Measurements from ENCODE around the gene CFAP20DC.
A peak's percentile ranks its signal among the peaks of the same experiment; 100 is the strongest.
"Not testable (repeated sequence)": the region's sequence is repeated elsewhere in the genome, so short reads cannot be mapped to it uniquely, and the experiment has no call there.

CFAP20DC gene

GRCh38 chr3:58866079-58866478, 183.7 kb downstream of the CFAP20DC start:
- DNase-seq (ENCODE audit: low read depth), result no peak

DNA sequence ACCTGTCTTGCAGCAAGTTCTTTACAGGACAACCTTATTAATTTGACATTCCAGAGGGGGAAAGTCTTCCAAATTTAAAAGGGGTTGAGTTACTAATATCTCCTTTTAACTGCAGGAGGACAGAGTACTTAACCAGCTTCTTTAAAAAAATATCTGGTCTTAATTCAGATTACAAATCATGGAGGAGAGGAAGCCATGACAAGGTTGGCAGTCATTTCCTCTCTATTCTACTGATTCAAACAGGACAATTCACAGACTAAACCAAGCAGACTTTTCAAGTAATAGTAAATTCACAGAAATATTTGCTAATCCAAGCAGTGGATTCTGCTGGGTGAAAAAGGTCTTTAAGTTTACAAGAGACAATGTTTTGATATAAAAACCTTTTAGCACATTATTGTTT, 185.3 kb downstream of the CFAP20DC start:
- DNase-seq (ENCODE audit: low read depth), result no peak

GRCh38 chr3:58863206-58863605, 186.6 kb downstream of the CFAP20DC start:
- DNase-seq (ENCODE audit: low read depth), result no peak

- DNase-seq (ENCODE audit: low read depth), result no peak
These were observed 188.3 kb downstream of the CFAP20DC start for GRCh38 chr3:58861551-58861950.

DNA sequence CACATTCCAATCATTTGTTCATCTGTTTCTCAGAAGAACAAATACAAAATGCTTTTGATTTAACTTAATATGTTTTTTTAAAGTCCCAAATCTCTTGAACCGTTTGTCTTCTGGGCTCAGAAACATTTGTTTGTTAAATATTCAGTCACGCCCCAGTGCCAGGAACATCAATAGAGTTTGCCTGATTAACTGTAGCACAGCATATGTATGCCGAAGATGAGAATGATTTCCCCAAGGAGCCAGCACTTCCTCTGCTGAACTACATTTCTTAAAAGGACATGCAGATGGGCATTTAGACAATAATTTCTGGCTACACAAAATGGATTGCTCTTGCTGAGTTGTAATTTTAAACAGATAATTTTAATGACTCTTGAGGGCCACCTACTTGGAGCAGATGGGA, 191.7 kb downstream of the CFAP20DC start:
- no peak for DNase-seq (ENCODE audit: low read depth)

DNA sequence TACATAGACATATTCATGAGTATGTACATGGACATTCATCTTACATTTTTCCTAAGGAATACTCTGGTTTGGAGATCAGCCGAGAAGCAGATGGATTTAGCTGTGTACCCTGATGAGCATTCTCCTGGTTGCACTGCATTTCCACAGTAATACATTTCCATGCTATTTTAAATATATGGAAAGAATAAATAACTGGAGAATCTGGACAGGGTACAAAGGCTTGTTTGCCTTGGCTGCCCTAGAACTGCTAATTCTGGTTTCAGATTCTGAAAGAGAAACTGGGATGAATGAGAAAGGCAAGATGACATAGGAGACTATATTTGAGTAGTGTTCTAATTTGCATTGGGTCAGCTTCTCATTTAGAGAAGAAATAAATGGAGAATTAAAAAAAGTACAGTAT, 192.4 kb downstream of the CFAP20DC start:
- no peak for DNase-seq (ENCODE audit: low read depth)

- DNase-seq (ENCODE audit: low read depth), result no peak
These were observed 201.0 kb downstream of the CFAP20DC start for GRCh38 chr3:58848826-58849225.

- DNase-seq (ENCODE audit: low read depth), result not testable (repeated sequence)
These were observed 207.6 kb downstream of the CFAP20DC start for GRCh38 chr3:58842050-58842747.

- DNase-seq (ENCODE audit: low read depth), result no peak
These were observed 208.9 kb downstream of the CFAP20DC start for GRCh38 chr3:58840949-58841348.

GRCh38 chr3:58839964-58840363, 209.9 kb downstream of the CFAP20DC start:
- DNase-seq (ENCODE audit: low read depth), result no peak

GRCh38 chr3:58839187-58839586, 210.6 kb downstream of the CFAP20DC start:
- no peak for DNase-seq (ENCODE audit: low read depth)

- DNase-seq (ENCODE audit: low read depth), result no peak
These were observed 212.0 kb downstream of the CFAP20DC start for GRCh38 chr3:58837856-58838255.

GRCh38 chr3:58837141-58837843, 212.5 kb downstream of the CFAP20DC start:
- no peak for DNase-seq (ENCODE audit: low read depth)

DNA sequence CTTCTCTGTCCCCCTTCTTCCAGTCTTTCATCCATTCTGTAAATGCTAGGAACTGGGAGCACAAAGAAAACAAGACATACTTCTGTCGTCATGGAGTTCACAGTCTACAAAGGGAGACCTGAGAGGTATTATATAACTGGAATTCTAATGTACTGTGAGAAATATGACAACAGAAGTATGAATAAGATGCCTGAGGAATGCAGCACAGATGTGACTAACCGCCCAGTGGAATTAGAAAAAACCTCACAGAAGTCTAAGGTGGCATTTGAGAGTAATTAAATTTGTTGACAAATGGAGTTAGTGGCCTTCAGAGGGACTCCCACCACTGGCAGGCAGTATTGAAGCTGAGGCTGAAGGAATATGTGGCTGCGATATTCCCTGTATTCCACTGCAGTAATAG, 214.7 kb downstream of the CFAP20DC start:
- DNase-seq (ENCODE audit: low read depth), result no peak

GRCh38 chr3:58833491-58833890, 216.3 kb downstream of the CFAP20DC start:
- DNase-seq (ENCODE audit: low read depth), result peak; percentile 47

- DNase-seq (ENCODE audit: low read depth), result peak; percentile 6
These were observed 220.4 kb downstream of the CFAP20DC start for GRCh38 chr3:58829321-58830000.

DNA sequence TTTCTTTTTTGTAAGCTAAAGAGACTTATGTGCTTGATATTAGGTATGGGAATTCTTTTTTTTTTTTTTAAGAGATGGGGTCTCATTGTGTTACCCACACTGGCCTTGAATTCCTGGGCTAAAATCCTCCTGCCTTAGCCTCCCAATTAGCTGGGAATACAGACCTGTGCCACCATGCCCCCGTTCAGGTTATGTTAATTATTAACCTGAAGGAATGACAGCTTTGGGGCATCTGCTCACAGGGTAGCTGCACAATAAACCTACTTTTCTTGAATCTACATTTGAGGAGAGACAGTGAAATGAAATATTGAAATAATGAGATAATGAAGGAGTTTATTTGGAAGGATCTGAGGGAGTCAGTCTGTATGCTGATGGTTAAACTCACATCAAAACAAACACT, 225.0 kb downstream of the CFAP20DC start:
- DNase-seq (ENCODE audit: low read depth), result no peak

DNA sequence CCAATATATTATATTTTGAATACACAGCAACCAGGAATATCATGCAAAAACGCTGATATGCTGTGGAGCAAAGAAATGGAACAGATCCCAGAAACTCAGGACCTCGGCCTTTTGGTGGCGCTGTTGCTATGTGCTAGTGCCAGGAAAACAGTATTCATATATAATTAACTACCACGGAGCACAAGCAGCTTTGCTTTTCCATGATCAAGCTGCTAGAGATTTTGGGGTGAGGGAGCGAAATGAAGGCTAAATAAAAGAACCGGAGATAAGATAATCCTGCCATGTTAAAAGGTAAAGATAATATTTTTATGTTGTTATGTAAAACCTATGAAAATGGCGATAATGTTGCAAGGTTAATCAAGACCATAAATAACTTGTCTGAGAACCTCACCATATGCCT, 225.5 kb downstream of the CFAP20DC start:
- peak; percentile 54 for DNase-seq (ENCODE audit: low read depth)

- DNase-seq (ENCODE audit: low read depth), result not testable (repeated sequence)
These were observed 243.1 kb downstream of the CFAP20DC start for GRCh38 chr3:58806551-58807244.

- no peak for DNase-seq (ENCODE audit: low read depth)
These were observed 244.9 kb downstream of the CFAP20DC start for GRCh38 chr3:58804914-58805313.

DNA sequence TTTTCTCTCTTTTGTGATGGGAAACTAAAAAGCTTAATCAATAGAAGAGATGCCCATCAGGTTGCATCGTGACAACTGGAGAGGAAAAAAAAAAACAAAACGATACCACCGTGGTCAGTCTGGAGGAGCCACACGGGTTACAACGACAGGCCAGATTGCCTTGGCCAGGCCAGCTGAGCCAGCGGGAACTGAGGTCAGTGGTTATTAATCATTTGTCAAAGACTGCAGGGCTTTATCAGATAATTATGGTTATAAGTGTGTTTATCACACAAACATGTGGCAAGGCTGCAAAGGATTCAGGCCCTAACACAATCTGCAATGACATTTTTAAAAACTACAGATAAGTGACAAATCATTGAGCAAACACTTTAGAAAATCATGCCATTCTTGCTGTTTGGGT, 248.3 kb downstream of the CFAP20DC start:
- DNase-seq (ENCODE audit: low read depth), result no peak

- DNase-seq (ENCODE audit: low read depth), result no peak
These were observed 248.9 kb downstream of the CFAP20DC start for GRCh38 chr3:58800940-58801339.

DNA sequence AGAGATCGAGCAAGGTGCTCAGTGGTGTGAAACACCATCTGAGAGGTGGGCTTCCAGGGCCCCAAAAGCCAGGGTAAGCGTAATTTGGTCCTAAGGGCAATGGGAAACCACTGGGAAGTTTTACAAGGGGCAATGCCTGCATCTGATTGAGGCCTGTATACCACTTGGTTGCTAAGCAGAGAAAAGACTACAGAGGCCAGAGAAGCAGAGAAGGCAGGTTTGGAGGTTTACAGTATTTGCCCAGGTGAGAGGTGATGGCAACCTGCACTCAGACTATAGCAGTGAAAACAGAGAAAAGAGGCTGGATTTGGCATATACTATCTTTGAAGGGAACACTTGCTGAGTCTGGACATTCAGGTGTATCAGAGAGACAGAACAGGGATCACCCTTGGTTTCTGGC, 249.8 kb downstream of the CFAP20DC start:
- no peak for DNase-seq (ENCODE audit: low read depth)
